Head of caudate nucleus (tissue), 42 donors: ENCODE measurements around the gene RAB44.
A peak's percentile ranks its signal among the peaks of the same experiment; 100 is the strongest.

ENCODE experiments used
- DNase-seq, 42 donors: peaks; one replicate each; pipeline versions ENCODE4 v3.0.0 to v3.0.0-alpha.2; 2020 to 2021; ENCODE audit warnings: mixed read lengths in 7 of 42
- intact Hi-C: fragments of 100-400 bp; cut with DNase I; formaldehyde crosslinking; loops from one replicate; pipeline ENCODE4 v1.15.0; 2022

RAB44 gene

DNA sequence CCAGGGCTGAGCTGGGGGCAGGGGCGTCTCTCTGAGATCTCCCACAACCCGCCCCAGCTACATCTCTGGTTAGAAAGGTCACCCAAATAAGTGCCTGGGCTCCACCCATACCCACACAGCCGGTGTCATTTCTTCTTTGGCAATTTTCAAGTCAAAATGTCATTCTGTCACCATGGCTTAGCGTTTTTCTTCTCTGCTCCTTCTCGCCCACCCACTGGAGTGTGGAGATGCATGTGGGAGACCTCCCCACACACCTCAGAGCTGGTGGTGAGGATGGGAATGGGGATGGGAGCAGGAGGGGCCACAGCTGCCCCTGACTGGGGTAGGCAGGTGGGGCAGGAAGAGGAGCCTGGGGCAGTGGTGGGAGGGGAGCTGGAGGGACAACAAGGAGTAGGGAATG is 78.5 kb downstream of the RAB44 start:
- peak in 31 of 42 donors; percentile 37 to 87 (median 62) for DNase-seq
- intact Hi-C loops, result no loop called here

DNA sequence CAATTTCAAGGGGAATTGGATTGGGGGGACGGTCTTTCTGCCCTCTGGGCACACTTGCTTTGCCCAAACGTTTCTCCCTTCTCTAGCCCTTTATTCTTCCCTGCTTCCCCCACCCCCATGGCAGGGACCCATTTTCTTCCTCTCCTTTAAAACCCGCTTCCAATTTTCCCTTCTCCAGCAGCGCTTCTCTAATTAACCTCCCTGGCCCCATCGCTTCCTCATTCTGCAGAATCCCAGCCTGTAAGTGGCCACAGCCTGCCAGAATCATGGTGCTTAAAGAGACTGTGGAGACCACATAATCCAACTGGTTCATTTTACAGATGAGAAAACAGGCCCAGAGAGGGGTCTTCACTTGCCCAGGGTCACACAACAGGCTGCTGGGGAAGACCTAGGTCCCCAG is 80.2 kb downstream of the RAB44 start:
- no peak for DNase-seq
- intact Hi-C loops, result no loop called here

DNA sequence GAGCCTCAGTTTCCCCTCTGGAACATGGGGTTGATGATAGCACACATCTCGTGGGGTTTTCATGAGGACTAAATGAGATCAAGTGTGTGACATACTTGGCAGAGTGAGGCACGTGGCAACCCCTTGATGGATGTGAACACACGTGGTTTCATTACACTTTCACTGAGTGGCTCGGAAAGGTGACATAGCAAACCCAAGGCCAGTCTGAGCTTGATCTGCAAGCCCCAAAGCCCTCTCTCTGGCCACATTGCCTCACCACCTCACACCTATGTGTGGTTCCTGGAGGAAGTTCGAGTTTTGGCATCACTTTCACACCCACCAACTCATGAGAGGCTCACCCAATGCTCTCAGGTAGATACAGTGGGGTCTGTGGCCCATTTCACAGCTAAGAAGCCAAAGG is 81.6 kb downstream of the RAB44 start:
- intact Hi-C loops, result no loop called here
- no peak for DNase-seq

DNA sequence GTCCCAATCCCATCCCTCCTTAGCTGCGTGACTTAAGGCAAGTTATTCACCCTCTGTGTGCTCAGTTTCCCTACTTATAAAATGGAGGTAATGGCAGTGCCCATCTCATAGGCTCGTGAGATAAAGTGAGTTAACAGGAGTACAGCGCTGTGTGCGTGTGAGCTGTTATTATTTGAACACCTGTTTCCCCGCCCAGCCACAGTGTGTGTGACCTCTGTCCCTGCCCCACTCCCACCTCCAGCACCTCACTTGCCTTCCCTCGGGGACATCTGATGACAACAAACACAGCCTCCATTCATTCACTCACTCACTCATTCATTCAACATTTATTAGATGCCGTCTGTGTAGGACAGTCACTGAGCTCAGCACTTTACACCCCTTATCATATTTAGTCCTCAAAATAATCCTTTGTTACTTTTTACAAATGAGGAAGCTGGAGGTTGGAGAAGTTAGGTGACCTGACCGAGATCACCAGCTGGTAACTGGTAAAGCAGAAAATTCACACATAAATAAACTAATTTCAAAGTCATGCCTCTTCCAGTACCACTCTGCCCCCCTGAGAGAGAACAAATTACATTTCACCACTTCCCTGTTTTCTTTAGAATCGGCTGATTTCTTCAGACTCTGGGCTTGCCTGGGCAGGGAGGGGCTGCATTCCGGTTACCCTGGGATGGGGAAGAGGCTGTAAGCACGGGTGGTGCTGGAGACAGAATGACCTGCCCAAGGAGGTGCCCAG is 83.0 kb downstream of the RAB44 start:
- DNase-seq, result peak in 1 of 42 donors; percentile 35
- intact Hi-C loops, result no loop called here

DNA sequence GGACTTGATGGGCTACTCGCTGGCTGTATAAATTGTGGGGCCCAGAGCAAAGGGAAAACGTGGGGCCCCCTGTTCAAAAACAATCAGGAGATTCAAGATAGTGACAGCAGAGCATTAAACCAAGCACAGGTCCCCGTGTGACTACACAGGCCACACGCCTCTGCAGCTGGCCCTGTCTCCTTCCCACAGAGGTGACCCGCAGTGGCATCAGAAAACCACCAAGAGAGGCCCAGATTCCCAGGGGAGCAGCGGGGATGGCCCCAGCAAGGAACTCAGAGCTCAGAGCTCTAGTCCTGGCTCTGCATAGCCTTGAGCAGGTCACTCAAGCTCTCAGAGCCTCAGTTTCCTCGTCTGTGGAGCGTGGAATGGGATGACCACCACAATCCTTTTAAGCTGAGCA is 84.0 kb downstream of the RAB44 start:
- DNase-seq, result no peak
- intact Hi-C loops, result no loop called here
